Coronary artery (tissue), 2 donors: ENCODE data around the gene MSI2.

Experiments
- DNase-seq: peaks from one replicate; pipeline ENCODE4 v3.0.0-alpha.2; 2017; ENCODE audit warnings: low spot score
- H3K27ac ChIP-seq, 2 donors: fragments of 200-600 bp; sonication (generic); one replicate each; pipeline ENCODE4 v1.5.1; 2016 to 2019
- H3K4me3 ChIP-seq: fragments of 200-600 bp; sonication (generic); 2 replicates; pipeline ENCODE4 v1.5.1; 2016; ENCODE audit warnings: mild to moderate bottlenecking, moderate library complexity
- CTCF ChIP-seq: fragments of 200-600 bp; sonication (generic); IDR thresholded peaks from one replicate; pipeline ENCODE4 v1.5.1; 2019; ENCODE audit warnings: antibody characterized with exemption

Gene MSI2

GRCh38 chr17:57404073-57404472, 147.8 kb downstream of the MSI2 start:
- H3K27ac ChIP-seq: no peak overlapping the region
- H3K4me3 ChIP-seq: no peak overlapping the region
- TF ChIP-seq CTCF: no peak
- DNase-seq: no peak

GRCh38 chr17:57404795-57405490, 148.6 kb downstream of the MSI2 start:
- Histone ChIP-seq H3K4me3 (no peak overlapping the region), H3K27ac (no peak overlapping the region)
- DNase-seq: no peak
- TF ChIP-seq CTCF: no peak

- no peak for TF ChIP-seq CTCF
- DNase-seq: no peak
- H3K27ac ChIP-seq: no peak overlapping the region
Measured at GRCh38 chr17:57405491-57406072, 149.3 kb downstream of the MSI2 start.

GRCh38 chr17:57406131-57406980, 150.0 kb downstream of the MSI2 start:
- no peak for DNase-seq
- no peak for TF ChIP-seq CTCF
- Histone ChIP-seq H3K4me3 (no peak overlapping the region), H3K27ac (no peak overlapping the region)

More at GRCh38 chr17:57405491-57406072, 149.3 kb downstream of the MSI2 start:
- no peak overlapping the region for H3K4me3 ChIP-seq

- Histone ChIP-seq H3K27ac (no peak overlapping the region), H3K4me3 (no peak overlapping the region)
- no peak for DNase-seq
- TF ChIP-seq CTCF: no peak
Measured at GRCh38 chr17:57406981-57407286, 150.6 kb downstream of the MSI2 start.

DNA sequence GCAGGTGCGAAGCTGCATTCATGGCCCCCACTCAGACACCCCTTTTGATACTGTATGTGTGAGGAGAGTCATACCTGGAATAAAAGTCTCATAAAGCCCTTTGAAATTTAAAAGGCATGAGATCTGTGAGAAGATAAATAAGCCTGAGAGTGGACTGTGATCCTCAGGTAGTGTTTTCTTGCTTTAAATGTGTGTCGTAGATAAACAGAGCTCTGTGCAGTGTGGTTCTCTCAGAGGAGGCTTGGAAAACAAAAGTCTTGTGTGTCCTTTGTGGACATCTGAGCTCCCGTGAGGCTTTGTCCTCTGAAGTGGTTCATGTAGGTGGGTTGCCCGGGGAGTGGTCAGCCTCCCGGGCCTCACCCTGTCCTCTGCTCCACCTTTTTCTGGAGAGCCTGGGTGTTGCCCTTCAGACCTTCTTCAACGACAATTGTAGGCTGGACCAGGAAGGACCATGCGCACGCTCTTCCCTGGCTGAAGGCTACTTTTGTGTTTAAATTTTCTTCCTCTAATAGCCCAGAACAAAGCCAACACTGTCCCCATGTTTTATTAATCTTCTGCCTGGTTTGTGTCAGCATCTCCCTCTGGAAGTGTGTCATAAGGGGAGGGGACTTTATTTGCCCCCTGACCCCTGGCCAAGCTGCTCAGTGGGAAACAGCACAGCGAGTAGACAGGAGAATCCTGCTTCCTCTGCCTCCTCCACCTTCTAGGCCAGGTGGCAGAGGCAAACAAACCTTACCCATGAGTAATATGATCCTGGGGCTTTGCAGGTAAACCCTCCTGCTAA, 151.2 kb downstream of the MSI2 start:
- Histone ChIP-seq H3K27ac (no peak overlapping the region), H3K4me3 (no peak overlapping the region)
- TF ChIP-seq CTCF: no peak
- DNase-seq: no peak
